GM19193 (cell line): ENCODE results near the gene MXD3.

ENCODE experiments used
- POLR2A ChIP-seq: IDR thresholded peaks from 4 replicates; pipeline ENCODE4 v1.6.1; 2011; ENCODE audit not compliant: insufficient read depth, insufficient read length; ENCODE audit errors: extremely low read depth

Gene MXD3

GRCh38 chr5:177303121-177303924 lies 8.4 kb downstream of the MXD3 start, which contains the start of the genes PRELID1 and RAB24:
TSS of gene PRELID1 (plus strand) at chr5:177303799. CDS start at chr5:177303986, 187 bp downstream.
TSS of gene RAB24 (minus strand) at chr5:177303719. CDS start at chr5:177303288, 431 bp downstream.
- peak; percentile 76 for TF ChIP-seq POLR2A

GRCh38 chr5:177302354-177303110 lies 9.2 kb downstream of the MXD3 start:
- TF ChIP-seq POLR2A, result peak; percentile 14

- no peak for TF ChIP-seq POLR2A
These were observed 10.1 kb downstream of the MXD3 start for GRCh38 chr5:177301503-177302165.

- TF ChIP-seq POLR2A, result no peak
These were observed 10.7 kb downstream of the MXD3 start for GRCh38 chr5:177300951-177301350.

- TF ChIP-seq POLR2A, result no peak
These were observed 11.3 kb downstream of the MXD3 start for GRCh38 chr5:177300236-177300880.

GRCh38 chr5:177299697-177300096 lies 12.0 kb downstream of the MXD3 start:
- TF ChIP-seq POLR2A, result no peak

- TF ChIP-seq POLR2A, result no peak
These were observed 13.8 kb downstream of the MXD3 start for GRCh38 chr5:177297922-177298321.

GRCh38 chr5:177296581-177296980 lies 15.1 kb downstream of the MXD3 start:
- no peak for TF ChIP-seq POLR2A

GRCh38 chr5:177295924-177296323 lies 15.8 kb downstream of the MXD3 start:
- no peak for TF ChIP-seq POLR2A

GRCh38 chr5:177294632-177295031 lies 17.1 kb downstream of the MXD3 start:
- no peak for TF ChIP-seq POLR2A

- TF ChIP-seq POLR2A, result no peak
These were observed 17.7 kb downstream of the MXD3 start for GRCh38 chr5:177293819-177294581.

GRCh38 chr5:177291735-177292134 lies 20.0 kb downstream of the MXD3 start:
- no peak for TF ChIP-seq POLR2A

GRCh38 chr5:177290816-177291596 lies 20.7 kb downstream of the MXD3 start:
- TF ChIP-seq POLR2A, result no peak
